NOMO-1 (cell line): ENCODE results near the gene ELP2.
"Not testable (repeated sequence)": the region's sequence is repeated elsewhere in the genome, so short reads cannot be mapped to it uniquely, and the experiment has no call there.

Experiments
- DNase-seq, 2 experiments: peaks; one replicate each; lab custom pipeline; 2025; ENCODE audit not compliant: unreplicated experiment in 2 of 2; lab: John Stamatoyannopoulos, UW

Gene ELP2

GRCh38 chr18:36116771-36117170, 12.9 kb upstream of the ELP2 start:
- not testable (repeated sequence) for DNase-seq

GRCh38 chr18:36120297-36120696, 9.4 kb upstream of the ELP2 start:
- peak in 1 of 2 experiments; percentile 21 for DNase-seq

GRCh38 chr18:36124841-36125240, 4.9 kb upstream of the ELP2 start:
- DNase-seq: no peak

GRCh38 chr18:36126668-36127067, 3.0 kb upstream of the ELP2 start:
- DNase-seq: no peak

DNA sequence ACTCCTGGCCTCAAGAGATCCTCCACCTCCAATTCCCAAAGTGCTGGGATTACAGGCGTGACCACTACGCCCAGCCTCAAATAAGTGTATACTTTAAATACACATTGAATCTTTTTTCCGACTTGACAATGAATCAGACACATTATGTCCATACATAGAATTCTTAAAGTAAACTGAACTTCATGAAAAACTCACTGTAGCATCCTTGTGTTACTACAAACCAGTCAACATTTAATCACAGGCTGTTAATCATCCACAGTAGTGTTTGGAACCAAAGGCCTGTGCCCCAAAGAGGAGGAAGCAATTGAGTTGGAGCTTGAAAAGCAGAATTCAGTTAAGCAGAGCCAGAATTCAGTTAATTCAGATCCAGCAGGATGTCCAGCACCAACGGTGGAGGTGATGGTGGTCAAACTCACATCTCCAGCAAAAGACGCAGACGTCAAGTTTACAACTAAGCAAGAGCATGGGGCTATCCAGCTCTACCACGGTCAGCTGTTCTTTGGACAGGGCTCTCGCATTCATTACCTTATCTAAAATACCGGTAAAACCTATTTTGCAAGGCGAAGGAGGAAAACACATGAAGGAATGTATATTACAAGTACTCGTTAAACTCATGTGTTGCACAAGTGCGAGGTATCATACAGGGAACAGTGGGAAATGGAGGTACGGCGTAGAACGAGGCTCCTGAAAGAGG, 1.7 kb upstream of the ELP2 start:
- DNase-seq: no peak

- peak in 1 of 2 experiments; percentile 8 for DNase-seq
Measured at GRCh38 chr18:36128530-36128870, 1.2 kb upstream of the ELP2 start.

GRCh38 chr18:36128907-36129299, 796 bp upstream of the ELP2 start:
- no peak for DNase-seq

- DNase-seq: peak in 1 of 2 experiments; percentile 47
Measured at GRCh38 chr18:36130039-36130831, 536 bp downstream of the ELP2 start.

GRCh38 chr18:36130883-36131653, 1.4 kb downstream of the ELP2 start:
- peak in 1 of 2 experiments; percentile 24 for DNase-seq

DNA sequence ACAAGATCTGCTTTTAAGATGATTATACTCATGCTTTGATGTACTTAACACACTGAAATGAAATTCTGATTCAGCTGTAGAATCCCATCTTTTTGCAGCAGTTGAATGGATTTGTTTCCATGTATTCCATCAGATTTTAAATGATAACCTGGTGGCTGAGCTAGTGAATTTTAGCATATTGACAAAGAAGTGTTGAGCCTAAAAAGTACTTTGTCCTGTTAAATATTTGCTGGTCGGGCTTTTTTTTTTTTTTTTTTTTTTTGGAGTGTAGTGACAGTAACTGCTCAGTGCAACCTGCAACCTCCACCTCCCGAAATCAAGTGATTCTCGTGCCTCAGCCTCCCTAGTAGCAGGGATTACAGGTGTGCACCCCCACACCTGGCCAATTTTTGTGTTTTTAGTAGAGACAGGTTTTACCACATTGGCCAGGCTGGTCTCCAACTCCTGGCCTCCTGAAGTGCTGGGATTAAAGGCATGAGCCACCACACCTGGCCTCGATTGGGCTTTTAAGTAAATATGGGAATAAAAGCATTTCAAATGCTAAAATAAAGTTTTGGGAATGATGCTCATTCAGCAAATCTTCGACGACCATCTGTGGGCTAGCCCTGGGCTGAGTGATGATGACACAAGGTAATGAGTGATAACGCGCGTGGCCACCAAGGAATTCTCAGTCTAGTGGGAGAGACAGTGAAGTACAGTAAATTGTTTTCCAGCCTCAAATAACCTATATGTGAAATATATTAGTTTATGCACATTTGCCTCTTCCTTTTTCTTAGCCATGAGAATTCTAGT, 2.2 kb downstream of the ELP2 start:
- DNase-seq: no peak

GRCh38 chr18:36132756-36133155, 3.1 kb downstream of the ELP2 start:
- DNase-seq: no peak

DNA sequence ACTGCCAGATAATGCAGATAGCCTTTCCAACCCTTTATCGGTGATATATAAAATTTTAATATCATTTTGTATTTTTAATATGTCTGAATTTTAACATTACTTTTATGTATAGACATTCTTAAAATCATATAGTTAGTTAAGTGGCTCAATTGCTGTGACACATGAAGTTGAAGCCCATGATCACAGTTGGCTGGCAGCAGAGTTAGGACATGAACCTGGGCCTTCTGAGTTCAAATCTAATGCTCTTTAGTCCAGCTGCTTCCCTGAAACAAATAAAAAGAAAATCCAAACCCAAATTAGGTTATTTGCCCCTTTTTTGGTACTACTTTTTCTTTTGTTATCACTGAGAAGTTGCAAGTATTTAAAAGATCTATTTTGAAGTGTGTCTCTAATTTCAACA, 5.6 kb downstream of the ELP2 start:
- DNase-seq: no peak

DNA sequence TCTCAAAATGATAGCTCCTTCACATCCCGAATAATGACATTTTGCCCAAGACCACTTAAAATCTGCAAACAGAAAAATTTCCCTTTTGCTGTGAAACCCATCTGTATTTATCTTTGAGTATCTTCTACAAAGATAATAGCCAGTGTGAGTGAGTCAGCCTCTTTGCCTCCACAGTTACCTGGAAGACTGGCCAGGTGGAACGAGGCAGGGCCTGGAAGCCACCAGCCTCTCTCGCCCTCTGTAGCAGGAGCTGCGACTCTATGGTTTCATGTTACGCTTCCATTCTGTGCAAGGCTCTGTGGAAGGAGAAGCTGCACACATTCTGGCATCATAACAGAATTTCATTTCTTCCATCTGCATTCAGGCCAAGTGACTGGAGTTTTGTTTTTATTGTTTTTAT, 9.5 kb downstream of the ELP2 start:
- no peak for DNase-seq

DNA sequence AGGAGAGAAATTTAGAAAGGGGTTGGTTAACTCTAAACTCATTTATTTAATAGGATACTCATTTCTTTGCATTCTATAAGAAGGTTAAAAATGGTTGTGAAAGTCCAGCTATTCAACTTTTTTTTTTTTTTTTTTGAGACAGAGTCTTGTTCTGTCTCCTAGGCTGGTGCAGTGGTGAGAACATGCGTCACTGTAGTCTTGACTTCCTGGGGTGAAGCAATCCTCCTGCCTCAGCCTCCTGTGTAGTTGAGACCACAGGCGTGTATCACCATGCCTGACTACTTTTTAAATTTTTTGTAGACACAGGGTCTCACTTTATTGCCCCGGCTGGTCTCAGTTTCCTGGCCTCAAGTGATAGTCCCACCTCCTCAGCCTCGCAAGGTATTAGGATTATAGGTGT, 11.9 kb downstream of the ELP2 start:
- DNase-seq: no peak

- no peak for DNase-seq
Measured at GRCh38 chr18:36142751-36143150, 13.1 kb downstream of the ELP2 start.

DNA sequence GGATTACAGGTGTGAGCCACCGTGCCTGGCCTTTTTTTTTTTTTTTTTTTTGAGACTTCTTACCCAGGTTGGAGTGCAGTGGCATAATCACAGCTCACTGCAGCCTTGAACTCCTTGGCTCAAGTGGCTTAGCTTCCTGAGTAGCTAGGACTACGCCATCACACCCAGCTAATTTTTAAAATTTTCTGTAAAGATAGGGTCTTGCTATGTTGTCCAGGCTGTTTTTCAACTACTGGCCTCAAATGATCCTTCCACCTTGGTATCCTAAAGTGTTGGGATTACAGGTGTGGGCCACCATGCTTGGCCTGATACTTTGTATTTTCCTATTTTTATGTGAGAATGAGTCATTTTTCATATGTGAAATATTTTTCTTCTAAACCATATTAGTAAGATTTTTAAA, 13.7 kb downstream of the ELP2 start:
- no peak for DNase-seq

DNA sequence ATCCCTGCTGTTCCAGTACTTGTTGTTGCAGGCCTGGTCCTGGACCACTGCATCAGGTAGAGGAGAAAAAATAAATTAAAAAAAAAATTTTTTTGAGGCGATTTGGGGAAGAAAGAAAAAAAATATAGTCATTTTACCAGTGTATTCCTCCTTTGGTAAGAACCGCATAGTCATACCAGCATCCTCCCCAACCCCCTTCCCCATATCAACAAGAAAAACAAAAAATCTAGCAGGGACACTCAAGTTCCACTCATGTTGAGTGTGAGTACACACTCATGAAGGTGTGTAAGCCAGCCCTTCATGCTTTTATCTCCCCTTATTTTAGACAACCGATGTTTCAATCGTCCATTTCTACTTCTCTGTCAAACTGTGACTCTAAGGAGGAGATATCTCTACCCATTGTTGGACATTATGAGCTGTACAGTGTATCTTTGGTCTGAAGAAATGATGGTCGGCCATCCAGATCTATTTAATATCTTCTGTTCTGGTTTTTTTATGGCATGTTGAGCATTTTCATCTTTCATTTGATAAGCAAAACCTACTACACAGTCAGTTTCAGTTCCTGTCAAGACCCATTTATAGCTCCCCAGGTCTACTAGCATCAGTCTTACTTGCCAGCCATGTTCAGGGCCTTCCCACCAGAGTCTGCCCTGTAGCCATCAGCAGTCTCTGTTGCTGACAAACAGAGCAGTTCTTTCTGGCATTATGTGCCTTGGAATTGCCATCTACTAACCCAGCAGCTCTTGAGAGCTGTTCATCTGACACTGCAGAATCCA, 20.0 kb downstream of the ELP2 start:
- DNase-seq: no peak

GRCh38 chr18:36152781-36153180, 23.1 kb downstream of the ELP2 start:
- DNase-seq: no peak

GRCh38 chr18:36153203-36153602, 23.5 kb downstream of the ELP2 start:
- no peak for DNase-seq

DNA sequence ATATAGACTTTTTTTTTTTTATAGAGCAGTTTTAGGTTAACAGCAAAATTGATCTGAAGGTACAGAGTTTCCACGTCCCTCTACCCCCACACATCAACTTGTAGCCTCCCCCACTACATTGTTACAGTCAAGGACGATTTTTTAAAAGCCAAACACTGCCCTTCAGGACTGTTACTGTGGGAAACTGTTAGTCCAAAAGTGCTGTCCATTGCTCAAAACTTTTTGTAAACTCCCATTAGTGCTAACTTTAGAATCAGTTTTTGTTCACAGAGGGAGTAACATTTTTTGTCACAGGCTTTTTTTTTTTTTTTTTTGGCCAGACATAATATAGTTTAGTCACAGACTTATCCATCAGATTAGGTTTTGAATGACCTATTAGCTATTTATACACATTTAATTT, 24.1 kb downstream of the ELP2 start:
- DNase-seq: no peak
